ENCODE measurements around the gene GJA3. TPM values are rescaled to one million over a fixed set of nuclear protein-coding genes. Genes with fewer than 3 reads are reported as not detected.
"Not testable (repeated sequence)": the region's sequence is repeated elsewhere in the genome, so short reads cannot be mapped to it uniquely, and the experiment has no call there.

The GJA3 gene
- total RNA-seq, 2 experiments from 2014 or later, result 0.16 TPM; not detected in 1

- peak; percentile 72 for DNase-seq
- Mint-ChIP-seq H3K4me3 (peak overlapping the region; percentile 74), H3K27me3 (ENCODE audit: low read depth) (peaks cover 40% of the 10 kb centered on the region), H3K4me1 (ENCODE audit: low read depth) (peaks cover 24% of the 10 kb centered on the region), H3K9me3 (ENCODE audit: insufficient read depth) (no peaks in the 10 kb centered on the region), H3K27ac (no peak overlapping the region), H3K36me3 (ENCODE audit: low read depth) (peaks cover 2% of the 10 kb centered on the region)
- peak; percentile 74 for ATAC-seq
- POLR2A ChIA-PET, result no interaction called here
- CTCF ChIA-PET, result interaction anchor here (1.3 to 2.8 kb wide), 3 partner anchors 33 to 177 kb away, joined by 3 to 11 read pairs (median 9); no protein-coding TSS in a partner anchor
Observed at GRCh38 chr13:20161275-20161950, 561 bp upstream of the GJA3 start.

- no peaks in the 10 kb centered on the region for H3K9me3 Mint-ChIP-seq (ENCODE audit: insufficient read depth)
- no peak overlapping the region for H3K27ac Mint-ChIP-seq
- ChIA-PET CTCF (interaction anchor here (1.1 to 2.8 kb wide), 3 partner anchors 32 to 175 kb away, joined by 3 to 11 read pairs (median 9); no protein-coding TSS in a partner anchor), POLR2A (interaction anchor here (0.6 kb wide), 1 partner anchor 53 kb away, joined by 3 read pairs; no protein-coding TSS in a partner anchor)
- peaks cover 2% of the 10 kb centered on the region for H3K36me3 Mint-ChIP-seq (ENCODE audit: low read depth)
- H3K4me1 Mint-ChIP-seq (ENCODE audit: low read depth), result peaks cover 24% of the 10 kb centered on the region
- no peak for ATAC-seq
- peak overlapping the region; percentile 78 for H3K4me3 Mint-ChIP-seq
- peaks cover 36% of the 10 kb centered on the region for H3K27me3 Mint-ChIP-seq (ENCODE audit: low read depth)
- DNase-seq, result no peak
Observed at GRCh38 chr13:20159646-20160305, 1.1 kb downstream of the GJA3 start.

GRCh38 chr13:20157151-20157796 lies 3.6 kb downstream of the GJA3 start:
- H3K4me1 Mint-ChIP-seq (ENCODE audit: low read depth), result peaks cover 19% of the 10 kb centered on the region
- peaks cover 44% of the 10 kb centered on the region for H3K27me3 Mint-ChIP-seq (ENCODE audit: low read depth)
- DNase-seq (no peak), ATAC-seq (no peak)
- peaks cover 2% of the 10 kb centered on the region for H3K36me3 Mint-ChIP-seq (ENCODE audit: low read depth)
- ChIA-PET CTCF (interaction anchor here (0.7 kb wide), 1 partner anchor 10 kb away, joined by 3 read pairs; no protein-coding TSS in a partner anchor), POLR2A (no interaction called here)
- H3K4me3 Mint-ChIP-seq, result no peak overlapping the region
- no peak overlapping the region for H3K27ac Mint-ChIP-seq
- H3K9me3 Mint-ChIP-seq (ENCODE audit: insufficient read depth), result no peaks in the 10 kb centered on the region

- peaks cover 2% of the 10 kb centered on the region for H3K36me3 Mint-ChIP-seq (ENCODE audit: low read depth)
- POLR2A ChIA-PET, result no interaction called here
- no peaks in the 10 kb centered on the region for H3K9me3 Mint-ChIP-seq (ENCODE audit: insufficient read depth)
- H3K4me3 Mint-ChIP-seq, result no peak overlapping the region
- H3K27ac Mint-ChIP-seq, result no peak overlapping the region
- DNase-seq, result no peak
- peaks cover 41% of the 10 kb centered on the region for H3K27me3 Mint-ChIP-seq (ENCODE audit: low read depth)
- peaks cover 14% of the 10 kb centered on the region for H3K4me1 Mint-ChIP-seq (ENCODE audit: low read depth)
- no peak for ATAC-seq
- CTCF ChIA-PET, result interaction anchor here (0.7 kb wide), 1 partner anchor 10 kb away, joined by 3 read pairs; no protein-coding TSS in a partner anchor
Observed at GRCh38 chr13:20156702-20157101, 4.2 kb downstream of the GJA3 start.

GRCh38 chr13:20153290-20153689 lies 7.6 kb downstream of the GJA3 start:
- POLR2A ChIA-PET; H3K4me3 Mint-ChIP-seq; H3K27ac Mint-ChIP-seq; H3K36me3 Mint-ChIP-seq (ENCODE audit: low read depth); DNase-seq; H3K9me3 Mint-ChIP-seq (ENCODE audit: insufficient read depth); CTCF ChIA-PET; ATAC-seq; H3K4me1 Mint-ChIP-seq (ENCODE audit: low read depth): not testable (repeated sequence)
- H3K27me3 Mint-ChIP-seq (ENCODE audit: low read depth), result peaks cover 38% of the 10 kb centered on the region

- ChIA-PET POLR2A (no interaction called here), CTCF (no interaction called here)
- Mint-ChIP-seq H3K9me3 (ENCODE audit: insufficient read depth) (no peaks in the 10 kb centered on the region), H3K27me3 (ENCODE audit: low read depth) (peaks cover 38% of the 10 kb centered on the region), H3K36me3 (ENCODE audit: low read depth) (no peaks in the 10 kb centered on the region), H3K4me3 (no peak overlapping the region), H3K27ac (no peak overlapping the region), H3K4me1 (ENCODE audit: low read depth) (no peaks in the 10 kb centered on the region)
- no peak for ATAC-seq
- no peak for DNase-seq
Observed at GRCh38 chr13:20151612-20152011, 9.2 kb downstream of the GJA3 start.

- Mint-ChIP-seq H3K4me3 (no peak overlapping the region), H3K27me3 (ENCODE audit: low read depth) (peaks cover 35% of the 10 kb centered on the region), H3K9me3 (ENCODE audit: insufficient read depth) (no peaks in the 10 kb centered on the region), H3K4me1 (ENCODE audit: low read depth) (no peaks in the 10 kb centered on the region), H3K36me3 (ENCODE audit: low read depth) (no peaks in the 10 kb centered on the region), H3K27ac (no peak overlapping the region)
- DNase-seq (no peak), ATAC-seq (no peak)
- ChIA-PET CTCF (no interaction called here), POLR2A (no interaction called here)
Observed at GRCh38 chr13:20151016-20151415, 9.8 kb downstream of the GJA3 start.

GRCh38 chr13:20150561-20150960 lies 10.3 kb downstream of the GJA3 start:
- peaks cover 33% of the 10 kb centered on the region for H3K27me3 Mint-ChIP-seq (ENCODE audit: low read depth)
- H3K4me3 Mint-ChIP-seq, result no peak overlapping the region
- H3K9me3 Mint-ChIP-seq (ENCODE audit: insufficient read depth), result no peaks in the 10 kb centered on the region
- DNase-seq, result no peak
- H3K36me3 Mint-ChIP-seq (ENCODE audit: low read depth), result no peaks in the 10 kb centered on the region
- no peak for ATAC-seq
- H3K27ac Mint-ChIP-seq, result no peak overlapping the region
- ChIA-PET CTCF (no interaction called here), POLR2A (no interaction called here)
- H3K4me1 Mint-ChIP-seq (ENCODE audit: low read depth), result no peaks in the 10 kb centered on the region

- no peak overlapping the region for H3K4me3 Mint-ChIP-seq
- H3K27me3 Mint-ChIP-seq (ENCODE audit: low read depth), result peaks cover 33% of the 10 kb centered on the region
- ChIA-PET POLR2A (no interaction called here), CTCF (no interaction called here)
- ATAC-seq (no peak), DNase-seq (no peak)
- H3K36me3 Mint-ChIP-seq (ENCODE audit: low read depth), result no peaks in the 10 kb centered on the region
- no peak overlapping the region for H3K27ac Mint-ChIP-seq
- no peaks in the 10 kb centered on the region for H3K9me3 Mint-ChIP-seq (ENCODE audit: insufficient read depth)
- H3K4me1 Mint-ChIP-seq (ENCODE audit: low read depth), result no peaks in the 10 kb centered on the region
Observed at GRCh38 chr13:20149762-20150161, 11.1 kb downstream of the GJA3 start.

GRCh38 chr13:20148501-20149183 lies 12.2 kb downstream of the GJA3 start:
- DNase-seq, result no peak
- Mint-ChIP-seq H3K27ac (no peak overlapping the region), H3K27me3 (ENCODE audit: low read depth) (peaks cover 30% of the 10 kb centered on the region), H3K36me3 (ENCODE audit: low read depth) (no peaks in the 10 kb centered on the region), H3K4me3 (no peak overlapping the region), H3K4me1 (ENCODE audit: low read depth) (no peaks in the 10 kb centered on the region), H3K9me3 (ENCODE audit: insufficient read depth) (no peaks in the 10 kb centered on the region)
- CTCF ChIA-PET, result no interaction called here
- POLR2A ChIA-PET, result no interaction called here
- no peak for ATAC-seq

- Mint-ChIP-seq H3K4me3 (no peak overlapping the region), H3K36me3 (ENCODE audit: low read depth) (no peaks in the 10 kb centered on the region), H3K27me3 (ENCODE audit: low read depth) (peaks cover 38% of the 10 kb centered on the region), H3K9me3 (ENCODE audit: insufficient read depth) (no peaks in the 10 kb centered on the region), H3K27ac (no peak overlapping the region), H3K4me1 (ENCODE audit: low read depth) (peaks cover 3% of the 10 kb centered on the region)
- ChIA-PET POLR2A (no interaction called here), CTCF (no interaction called here)
- DNase-seq (no peak), ATAC-seq (no peak)
Observed at GRCh38 chr13:20146381-20146780, 14.5 kb downstream of the GJA3 start.

GRCh38 chr13:20145521-20145920 lies 15.3 kb downstream of the GJA3 start:
- ATAC-seq, result no peak
- Mint-ChIP-seq H3K4me1 (ENCODE audit: low read depth) (peaks cover 3% of the 10 kb centered on the region), H3K27me3 (ENCODE audit: low read depth) (peaks cover 42% of the 10 kb centered on the region), H3K9me3 (ENCODE audit: insufficient read depth) (no peaks in the 10 kb centered on the region), H3K4me3 (no peak overlapping the region), H3K27ac (no peak overlapping the region), H3K36me3 (ENCODE audit: low read depth) (no peaks in the 10 kb centered on the region)
- ChIA-PET CTCF (no interaction called here), POLR2A (no interaction called here)
- DNase-seq, result no peak

All from activated CD8-positive, alpha-beta T cell treated with anti-CD3 and anti-CD28 coated beads, Interleukin-2, amount 10 ng/mL, durations not matched to agents 7 days and 5 days (primary cell).